Uterus (tissue), 2 donors: ENCODE results near the gene G3BP2.

ENCODE experiments used
- POLR2A ChIP-seq, 2 donors: fragments of 450-650 bp; IDR thresholded peaks; one replicate each; pipeline ENCODE4 v1.6.1; 2016; ENCODE audit warnings: antibody characterized with exemption in 2 of 2, mild to moderate bottlenecking in 1 of 2, moderate library complexity in 1 of 2
- TF ChIP-seq, protein P1 (sequence below), 4 experiments: fragments of 200-600 bp in 2 of 4; fragments of 450-650 bp in 2 of 4; sonication (generic) in 2 of 4; IDR thresholded peaks; one replicate each; pipeline ENCODE4 v1.5.1; 2016 to 2019; ENCODE audit warnings: antibody characterized with exemption in 4 of 4, mild to moderate bottlenecking in 2 of 4, moderate library complexity in 1 of 4

GRCh38 chr4:75660491-75660890, 12.7 kb downstream of the G3BP2 start:
- TF ChIP-seq, protein P1, sequence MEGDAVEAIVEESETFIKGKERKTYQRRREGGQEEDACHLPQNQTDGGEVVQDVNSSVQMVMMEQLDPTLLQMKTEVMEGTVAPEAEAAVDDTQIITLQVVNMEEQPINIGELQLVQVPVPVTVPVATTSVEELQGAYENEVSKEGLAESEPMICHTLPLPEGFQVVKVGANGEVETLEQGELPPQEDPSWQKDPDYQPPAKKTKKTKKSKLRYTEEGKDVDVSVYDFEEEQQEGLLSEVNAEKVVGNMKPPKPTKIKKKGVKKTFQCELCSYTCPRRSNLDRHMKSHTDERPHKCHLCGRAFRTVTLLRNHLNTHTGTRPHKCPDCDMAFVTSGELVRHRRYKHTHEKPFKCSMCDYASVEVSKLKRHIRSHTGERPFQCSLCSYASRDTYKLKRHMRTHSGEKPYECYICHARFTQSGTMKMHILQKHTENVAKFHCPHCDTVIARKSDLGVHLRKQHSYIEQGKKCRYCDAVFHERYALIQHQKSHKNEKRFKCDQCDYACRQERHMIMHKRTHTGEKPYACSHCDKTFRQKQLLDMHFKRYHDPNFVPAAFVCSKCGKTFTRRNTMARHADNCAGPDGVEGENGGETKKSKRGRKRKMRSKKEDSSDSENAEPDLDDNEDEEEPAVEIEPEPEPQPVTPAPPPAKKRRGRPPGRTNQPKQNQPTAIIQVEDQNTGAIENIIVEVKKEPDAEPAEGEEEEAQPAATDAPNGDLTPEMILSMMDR (IDR thresholded peaks at IDR 0.05) = no peak
- no peak for TF ChIP-seq POLR2A (IDR thresholded peaks at IDR 0.05)
